A204.1 (cell line): ENCODE measurements around the gene TNRC18.
"Not testable (repeated sequence)": the region's sequence is repeated elsewhere in the genome, so short reads cannot be mapped to it uniquely, and the experiment has no call there.

ENCODE experiments used
- FAIRE-seq: peaks from 2 replicates; lab custom pipeline; 2012; peaks lifted over from hg19 to GRCh38; lab: Jason Lieb, UNC

Gene TNRC18

GRCh38 chr7:5267829-5268228 is 155.8 kb downstream of the TNRC18 start:
- FAIRE-seq, result not testable (repeated sequence)

- FAIRE-seq, result no peak
These were observed 157.2 kb downstream of the TNRC18 start for GRCh38 chr7:5266191-5267028.

GRCh38 chr7:5265320-5266190 is 158.1 kb downstream of the TNRC18 start:
- FAIRE-seq, result no peak

GRCh38 chr7:5263066-5263465 is 160.6 kb downstream of the TNRC18 start:
- FAIRE-seq, result not testable (repeated sequence)

- FAIRE-seq, result not testable (repeated sequence)
These were observed 163.0 kb downstream of the TNRC18 start for GRCh38 chr7:5260530-5261068.
